Upper lobe of right lung (tissue), 1 donor: ENCODE data around the gene SMG5. TPM values are rescaled to one million over a fixed set of nuclear protein-coding genes. Genes with fewer than 3 reads are reported as not detected.
A peak's percentile ranks its signal among the peaks of the same experiment; 100 is the strongest.

Experiments
- ATAC-seq: fragments of 200-7000 bp; cut with Tn5 transposase; one replicate; pipeline ENCODE4 v1.9.1; 2020; ENCODE audit warnings: mild to moderate bottlenecking, moderate library complexity
- DNase-seq: peaks from one replicate; pipeline ENCODE4 v3.0.0-alpha.2; 2020
- H3K27ac ChIP-seq: fragments of 200-600 bp; one replicate; pipeline ENCODE4 v1.8.0; 2022
- H3K27me3 ChIP-seq: fragments of 200-600 bp; one replicate; pipeline ENCODE4 v1.8.0; 2022; ENCODE audit warnings: mild to moderate bottlenecking
- H3K36me3 ChIP-seq: fragments of 200-600 bp; one replicate; pipeline ENCODE4 v1.8.0; 2022
- H3K4me1 ChIP-seq: fragments of 200-600 bp; one replicate; pipeline ENCODE4 v1.8.0; 2022
- H3K4me3 ChIP-seq: fragments of 200-600 bp; one replicate; pipeline ENCODE4 v1.8.0; 2022; ENCODE audit warnings: mild to moderate bottlenecking
- H3K9me3 ChIP-seq: fragments of 200-600 bp; one replicate; pipeline ENCODE4 v1.8.0; 2022
- intact Hi-C: fragments of 100-400 bp; cut with DNase I; formaldehyde crosslinking; loops from one replicate; pipeline ENCODE4 v1.11.0; 2022
- total RNA-seq: library from RNA; stranded (reverse); fragmentation: NEBNext Ultra II Directional; extraction: Animal tissue kit (Norgen Biotek cat#: 25700); gene quantifications from one replicate; pipeline ENCODE4 v1.2.1, GENCODE V29; 2021
- TF ChIP-seq, protein P1 (sequence below): fragments of 200-600 bp; IDR thresholded peaks from one replicate; pipeline ENCODE4 v1.8.0; 2022; ENCODE audit warnings: antibody characterized with exemption
- donor health status: DM: no; HTN: yes; CAD: no; lungs with severe emphysema.

SMG5 gene
- total RNA-seq, 1 donor from 2014 or later = 64.8 TPM

GRCh38 chr1:156233426-156234127 lies 49.0 kb downstream of the SMG5 start:
- ATAC-seq (no peak), DNase-seq (no peak)
- no peaks in the 10 kb centered on the region for H3K9me3 ChIP-seq
- TF ChIP-seq, protein P1, sequence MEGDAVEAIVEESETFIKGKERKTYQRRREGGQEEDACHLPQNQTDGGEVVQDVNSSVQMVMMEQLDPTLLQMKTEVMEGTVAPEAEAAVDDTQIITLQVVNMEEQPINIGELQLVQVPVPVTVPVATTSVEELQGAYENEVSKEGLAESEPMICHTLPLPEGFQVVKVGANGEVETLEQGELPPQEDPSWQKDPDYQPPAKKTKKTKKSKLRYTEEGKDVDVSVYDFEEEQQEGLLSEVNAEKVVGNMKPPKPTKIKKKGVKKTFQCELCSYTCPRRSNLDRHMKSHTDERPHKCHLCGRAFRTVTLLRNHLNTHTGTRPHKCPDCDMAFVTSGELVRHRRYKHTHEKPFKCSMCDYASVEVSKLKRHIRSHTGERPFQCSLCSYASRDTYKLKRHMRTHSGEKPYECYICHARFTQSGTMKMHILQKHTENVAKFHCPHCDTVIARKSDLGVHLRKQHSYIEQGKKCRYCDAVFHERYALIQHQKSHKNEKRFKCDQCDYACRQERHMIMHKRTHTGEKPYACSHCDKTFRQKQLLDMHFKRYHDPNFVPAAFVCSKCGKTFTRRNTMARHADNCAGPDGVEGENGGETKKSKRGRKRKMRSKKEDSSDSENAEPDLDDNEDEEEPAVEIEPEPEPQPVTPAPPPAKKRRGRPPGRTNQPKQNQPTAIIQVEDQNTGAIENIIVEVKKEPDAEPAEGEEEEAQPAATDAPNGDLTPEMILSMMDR = no peak
- H3K4me1 ChIP-seq = no peaks in the 10 kb centered on the region
- no peak overlapping the region for H3K4me3 ChIP-seq
- H3K36me3 ChIP-seq = peaks cover 53% of the 10 kb centered on the region
- H3K27ac ChIP-seq = no peak overlapping the region
- no peaks in the 10 kb centered on the region for H3K27me3 ChIP-seq
- intact Hi-C loops = no loop called here

DNA sequence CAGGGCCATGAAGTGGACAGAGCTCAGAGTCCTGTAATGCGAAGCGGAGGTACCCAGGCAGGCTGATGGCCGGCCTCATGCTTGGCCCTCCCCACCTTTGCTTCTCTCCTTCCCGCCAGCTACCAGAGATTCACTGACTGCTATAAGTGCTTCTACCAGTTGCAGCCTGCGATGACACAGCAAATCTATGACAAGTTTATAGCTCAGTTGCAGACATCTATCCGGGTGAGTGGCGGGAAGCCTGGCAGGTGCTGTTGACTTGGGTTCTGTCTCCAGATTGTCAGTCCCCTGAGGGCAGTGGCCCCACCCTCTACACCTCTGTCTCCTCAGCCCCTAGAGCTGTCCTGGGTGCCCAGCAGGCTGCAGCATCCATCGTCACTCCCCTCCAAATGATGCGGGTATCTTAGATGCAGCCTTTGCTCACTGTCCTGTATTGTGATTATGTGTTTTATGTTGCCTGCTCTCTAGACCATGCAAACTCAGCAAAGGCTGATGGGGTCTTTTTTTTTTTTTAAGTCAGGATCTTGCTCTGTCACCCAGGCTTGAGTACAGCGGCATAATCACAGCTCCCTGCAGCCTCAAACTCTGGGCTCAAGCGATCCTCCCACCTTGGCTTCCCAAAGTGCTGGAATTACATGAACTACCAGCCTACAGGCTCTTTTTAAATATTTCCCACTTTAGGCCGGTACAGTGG lies 50.3 kb downstream of the SMG5 start:
- H3K36me3 ChIP-seq = peaks cover 42% of the 10 kb centered on the region
- H3K9me3 ChIP-seq = no peaks in the 10 kb centered on the region
- H3K4me3 ChIP-seq = no peak overlapping the region
- H3K27me3 ChIP-seq = no peaks in the 10 kb centered on the region
- H3K4me1 ChIP-seq = no peaks in the 10 kb centered on the region
- TF ChIP-seq, protein P1 = no peak
- H3K27ac ChIP-seq = no peak overlapping the region
- DNase-seq (no peak), ATAC-seq (peak; percentile 8)
- intact Hi-C loops = no loop called here

DNA sequence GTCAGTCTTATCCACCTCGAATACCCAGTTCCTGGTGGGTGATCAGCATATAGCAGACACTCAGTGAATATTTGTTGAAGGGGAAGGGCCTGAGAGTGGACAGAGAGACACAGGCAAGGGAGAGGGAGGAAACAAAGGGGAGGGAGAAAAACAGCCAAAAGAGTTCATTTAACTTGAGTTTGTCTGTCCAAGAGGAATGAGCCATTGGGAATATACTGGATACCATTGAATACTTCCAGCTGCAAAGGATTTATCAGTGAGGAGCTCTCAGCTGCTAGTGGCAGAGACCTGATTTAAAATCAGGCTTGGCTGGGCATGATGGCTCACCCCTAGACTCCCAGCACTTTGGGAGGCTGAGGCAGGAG lies 52.2 kb downstream of the SMG5 start:
- H3K4me1 ChIP-seq = no peaks in the 10 kb centered on the region
- DNase-seq (no peak), ATAC-seq (no peak)
- no peak overlapping the region for H3K27ac ChIP-seq
- H3K4me3 ChIP-seq = no peak overlapping the region
- TF ChIP-seq, protein P1 = no peak
- H3K9me3 ChIP-seq = no peaks in the 10 kb centered on the region
- no peaks in the 10 kb centered on the region for H3K27me3 ChIP-seq
- H3K36me3 ChIP-seq = peaks cover 39% of the 10 kb centered on the region
- intact Hi-C loops = no loop called here

- Histone ChIP-seq H3K36me3 (peaks cover 37% of the 10 kb centered on the region), H3K4me3 (no peak overlapping the region), H3K9me3 (no peaks in the 10 kb centered on the region), H3K27me3 (no peaks in the 10 kb centered on the region), H3K4me1 (no peaks in the 10 kb centered on the region), H3K27ac (no peak overlapping the region)
- DNase-seq = no peak
- TF ChIP-seq, protein P1 = no peak
- no peak for ATAC-seq
- intact Hi-C loops = loop anchor here (5.0 to 10.0 kb wide), 2 partner anchors 85 to 138 kb away; no protein-coding TSS in a partner anchor
Observed at GRCh38 chr1:156229809-156230472, 52.7 kb downstream of the SMG5 start.

- TF ChIP-seq, protein P1 = no peak
- intact Hi-C loops = loop anchor here (5.0 to 10.0 kb wide), 2 partner anchors 84 to 136 kb away; no protein-coding TSS in a partner anchor
- ATAC-seq (no peak), DNase-seq (no peak)
- H3K9me3 ChIP-seq = no peaks in the 10 kb centered on the region
- H3K36me3 ChIP-seq = peaks cover 32% of the 10 kb centered on the region
- no peak overlapping the region for H3K4me3 ChIP-seq
- H3K27me3 ChIP-seq = no peaks in the 10 kb centered on the region
- peaks cover 3% of the 10 kb centered on the region for H3K4me1 ChIP-seq
- no peak overlapping the region for H3K27ac ChIP-seq
Observed at GRCh38 chr1:156228501-156228900, 54.1 kb downstream of the SMG5 start.
